PC-9 (cell line): ENCODE results near the gene CNTN4. TPM values are rescaled to one million over a fixed set of nuclear protein-coding genes. Genes with fewer than 3 reads are reported as not detected.

Experiments
- BruUV-seq: library from RNA; stranded (reverse); fragments of 400-500 nt; replicated peaks from 2 replicates; lab custom pipeline; 2021; lab: Mats Ljungman, UMichigan
- CTCF ChIA-PET: fragments of 300-600 bp; sonication (Branson Sonifier 250); formaldehyde crosslinking; loops from one replicate; lab custom pipeline; 2022; ENCODE audit warnings: antibody characterized with exemption; lab: Charles Lee
- POLR2A ChIA-PET: fragments of 300-600 bp; sonication (Branson Sonifier 250); formaldehyde crosslinking; loops from one replicate; lab custom pipeline; 2022; ENCODE audit warnings: antibody characterized with exemption; ENCODE audit not compliant: unreplicated experiment; lab: Charles Lee
- DNase-seq, 2 experiments: peaks; one replicate each; pipeline versions ENCODE4 v3.0.0 to v3.0.0-alpha.2; 2015 to 2022; ENCODE audit warnings: mixed read lengths in 1 of 2
- H2AFZ ChIP-seq: fragments of 200-600 bp; sonication (generic); 2 replicates; pipeline ENCODE4 v1.8.1; 2017; ENCODE audit warnings: antibody characterized with exemption
- H3F3A ChIP-seq: fragments of 200-600 bp; sonication (generic); 2 replicates; pipeline ENCODE4 v1.8.1; 2017; ENCODE audit warnings: antibody characterized with exemption, mild to moderate bottlenecking, low read depth; ENCODE audit not compliant: insufficient read depth
- H3K27ac ChIP-seq: fragments of 200-600 bp; sonication (generic); 2 replicates; pipeline ENCODE4 v1.6.1; 2016; ENCODE audit warnings: mixed run types
- H3K27me3 ChIP-seq: fragments of 200-600 bp; sonication (generic); 2 replicates; pipeline ENCODE4 v1.6.1; 2016; ENCODE audit warnings: low read depth, mixed run types; ENCODE audit not compliant: insufficient read depth
- H3K36me3 ChIP-seq: fragments of 200-600 bp; sonication (generic); 2 replicates; pipeline ENCODE4 v1.6.1; 2016; ENCODE audit warnings: low read depth, mixed run types
- H3K4me1 ChIP-seq: fragments of 200-600 bp; sonication (generic); replicated peaks from 2 replicates; pipeline ENCODE4 v1.6.1; 2016; ENCODE audit warnings: mixed run types; ENCODE audit not compliant: insufficient read depth
- H3K4me2 ChIP-seq: fragments of 200-600 bp; sonication (generic); 2 replicates; pipeline ENCODE4 v1.6.1; 2017; ENCODE audit warnings: mixed run types
- H3K4me3 ChIP-seq: fragments of 200-600 bp; sonication (generic); 2 replicates; pipeline ENCODE4 v1.6.1; 2016; ENCODE audit warnings: mixed run types
- H3K79me2 ChIP-seq: fragments of 200-600 bp; sonication (generic); 2 replicates; pipeline ENCODE4 v1.6.1; 2017; ENCODE audit warnings: low read depth, mixed run types
- H3K9me2 ChIP-seq: fragments of 200-600 bp; sonication (generic); 2 replicates; pipeline ENCODE4 v1.8.1; 2017; ENCODE audit warnings: mild to moderate bottlenecking; ENCODE audit not compliant: insufficient read depth
- H3K9me3 ChIP-seq: fragments of 200-600 bp; sonication (generic); 2 replicates; pipeline ENCODE4 v1.8.1; 2016; ENCODE audit warnings: low read depth; ENCODE audit not compliant: insufficient read depth
- H4K20me1 ChIP-seq: fragments of 200-600 bp; sonication (generic); 2 replicates; pipeline ENCODE4 v1.8.1; 2017; ENCODE audit not compliant: insufficient read depth
- CTCF ChIP-seq: fragments of 200-600 bp; sonication (generic); conservative IDR thresholded peaks from 2 replicates; pipeline ENCODE4 v1.6.1; 2017; ENCODE audit warnings: mixed run types, antibody characterized with exemption, mild to moderate bottlenecking, moderate library complexity
- EZH2 ChIP-seq: fragments of 200-600 bp; sonication (generic); IDR thresholded peaks from 2 replicates; pipeline ENCODE4 v1.8.0; 2017; ENCODE audit warnings: antibody characterized with exemption, low read depth
- intact Hi-C: fragments of 100-400 bp; cut with micrococcal nuclease; formaldehyde crosslinking; loops from one replicate; pipeline ENCODE4 v1.10.0; 2022; ENCODE audit not compliant: unreplicated experiment
- total RNA-seq: library from RNA; stranded (reverse); gene quantifications from 2 replicates; pipeline ENCODE4 v1.2.3, GENCODE V29; 2021

CNTN4 gene
- total RNA-seq, 1 experiment from 2014 or later = not detected

- Histone ChIP-seq H4K20me1 (no peaks in the 10 kb centered on the region), H3K27me3 (no peaks in the 10 kb centered on the region), H3K4me1 (no peaks in the 10 kb centered on the region), H3K36me3 (no peaks in the 10 kb centered on the region), H3K4me3 (no peak overlapping the region), H3K79me2 (no peaks in the 10 kb centered on the region), H3F3A (no peaks in the 10 kb centered on the region), H3K4me2 (no peak overlapping the region), H3K9me3 (no peaks in the 10 kb centered on the region), H2AFZ (no peak overlapping the region), H3K27ac (no peak overlapping the region), H3K9me2 (no peaks in the 10 kb centered on the region)
- ChIA-PET POLR2A (no interaction called here), CTCF (no interaction called here)
- intact Hi-C loops = no loop called here
- no peak for DNase-seq
- TF ChIP-seq CTCF = no peak
- TF ChIP-seq EZH2 = no peak
- no TSS peak for BruUV-seq
These were observed 629.1 kb downstream of the CNTN4 start for GRCh38 chr3:2727610-2728318.

- intact Hi-C loops = no loop called here
- no peak overlapping the region for H3K4me3 ChIP-seq
- no peak for DNase-seq
- no peak for TF ChIP-seq CTCF
- no peak for TF ChIP-seq EZH2
- H3K27me3 ChIP-seq = no peaks in the 10 kb centered on the region
- H4K20me1 ChIP-seq = no peaks in the 10 kb centered on the region
- no peak overlapping the region for H2AFZ ChIP-seq
- no peaks in the 10 kb centered on the region for H3K9me3 ChIP-seq
- no peaks in the 10 kb centered on the region for H3K79me2 ChIP-seq
- no TSS peak for BruUV-seq
- H3K4me2 ChIP-seq = no peak overlapping the region
- no peaks in the 10 kb centered on the region for H3K4me1 ChIP-seq
- CTCF ChIA-PET = no interaction called here
- POLR2A ChIA-PET = no interaction called here
- H3K36me3 ChIP-seq = no peaks in the 10 kb centered on the region
- no peaks in the 10 kb centered on the region for H3F3A ChIP-seq
- no peaks in the 10 kb centered on the region for H3K9me2 ChIP-seq
- no peak overlapping the region for H3K27ac ChIP-seq
These were observed 633.2 kb downstream of the CNTN4 start for GRCh38 chr3:2731843-2732242.

- no peak overlapping the region for H2AFZ ChIP-seq
- no TSS peak for BruUV-seq
- H3K4me2 ChIP-seq = no peak overlapping the region
- no peaks in the 10 kb centered on the region for H4K20me1 ChIP-seq
- H3K9me2 ChIP-seq = no peaks in the 10 kb centered on the region
- H3K4me1 ChIP-seq = no peaks in the 10 kb centered on the region
- no peaks in the 10 kb centered on the region for H3F3A ChIP-seq
- CTCF ChIA-PET = no interaction called here
- H3K9me3 ChIP-seq = no peaks in the 10 kb centered on the region
- no peaks in the 10 kb centered on the region for H3K79me2 ChIP-seq
- POLR2A ChIA-PET = no interaction called here
- H3K27me3 ChIP-seq = no peaks in the 10 kb centered on the region
- no peak overlapping the region for H3K4me3 ChIP-seq
- no peaks in the 10 kb centered on the region for H3K36me3 ChIP-seq
- intact Hi-C loops = no loop called here
- no peak for TF ChIP-seq EZH2
- TF ChIP-seq CTCF = no peak
- no peak overlapping the region for H3K27ac ChIP-seq
- DNase-seq = no peak
These were observed 636.8 kb downstream of the CNTN4 start for GRCh38 chr3:2735392-2735894.
